ENCODE data around the gene INPP5D.

DNA sequence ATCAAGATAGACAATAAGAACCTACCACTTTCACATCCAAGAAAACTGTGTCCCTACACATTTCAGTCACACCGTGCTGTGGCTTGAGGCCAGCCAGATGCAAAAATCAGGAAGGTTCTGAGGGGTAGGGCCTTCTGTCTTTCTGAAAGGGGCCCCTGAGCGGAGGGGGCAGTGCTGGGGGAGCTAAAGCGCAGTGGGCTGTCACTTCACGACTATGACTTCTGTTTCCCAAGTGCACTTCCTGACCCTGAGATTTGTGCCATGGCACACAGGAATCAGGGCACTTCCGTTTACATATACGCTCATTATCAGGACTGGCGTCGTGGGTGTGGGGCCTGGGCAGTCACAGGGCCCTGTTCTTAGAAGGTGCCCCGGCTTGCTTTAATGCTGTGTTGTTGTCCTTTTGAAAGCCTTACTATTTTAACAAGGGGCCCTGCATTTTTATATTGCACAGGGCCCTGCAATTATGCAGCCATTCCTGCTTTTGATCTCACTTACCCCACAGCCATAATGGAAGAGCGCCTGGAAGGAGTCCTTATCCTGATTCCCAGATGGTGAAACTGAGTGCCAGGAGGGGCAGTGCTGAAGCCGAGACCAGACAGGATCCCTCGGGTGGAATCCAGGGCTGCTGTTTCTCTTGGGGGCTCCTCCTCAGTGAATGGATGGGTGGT lies 47.7 kb upstream of the INPP5D start:
- TF ChIP-seq, protein P1, sequence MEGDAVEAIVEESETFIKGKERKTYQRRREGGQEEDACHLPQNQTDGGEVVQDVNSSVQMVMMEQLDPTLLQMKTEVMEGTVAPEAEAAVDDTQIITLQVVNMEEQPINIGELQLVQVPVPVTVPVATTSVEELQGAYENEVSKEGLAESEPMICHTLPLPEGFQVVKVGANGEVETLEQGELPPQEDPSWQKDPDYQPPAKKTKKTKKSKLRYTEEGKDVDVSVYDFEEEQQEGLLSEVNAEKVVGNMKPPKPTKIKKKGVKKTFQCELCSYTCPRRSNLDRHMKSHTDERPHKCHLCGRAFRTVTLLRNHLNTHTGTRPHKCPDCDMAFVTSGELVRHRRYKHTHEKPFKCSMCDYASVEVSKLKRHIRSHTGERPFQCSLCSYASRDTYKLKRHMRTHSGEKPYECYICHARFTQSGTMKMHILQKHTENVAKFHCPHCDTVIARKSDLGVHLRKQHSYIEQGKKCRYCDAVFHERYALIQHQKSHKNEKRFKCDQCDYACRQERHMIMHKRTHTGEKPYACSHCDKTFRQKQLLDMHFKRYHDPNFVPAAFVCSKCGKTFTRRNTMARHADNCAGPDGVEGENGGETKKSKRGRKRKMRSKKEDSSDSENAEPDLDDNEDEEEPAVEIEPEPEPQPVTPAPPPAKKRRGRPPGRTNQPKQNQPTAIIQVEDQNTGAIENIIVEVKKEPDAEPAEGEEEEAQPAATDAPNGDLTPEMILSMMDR (IDR thresholded peaks at IDR 0.05), result no peak
- TF ChIP-seq POLR2A (IDR thresholded peaks at IDR 0.05; ENCODE audit: low read depth) (no peak), POLR2AphosphoS5 (IDR thresholded peaks at IDR 0.05) (no peak)
